NCI-H2029 treated with DMSO at 0.1 percent for 48 hours (cell line): ENCODE results near the gene PPP1R15B.

Source experiments
- DNase-seq: peaks from one replicate; lab custom pipeline; 2025; lab: John Stamatoyannopoulos, UW

Gene PPP1R15B

DNA sequence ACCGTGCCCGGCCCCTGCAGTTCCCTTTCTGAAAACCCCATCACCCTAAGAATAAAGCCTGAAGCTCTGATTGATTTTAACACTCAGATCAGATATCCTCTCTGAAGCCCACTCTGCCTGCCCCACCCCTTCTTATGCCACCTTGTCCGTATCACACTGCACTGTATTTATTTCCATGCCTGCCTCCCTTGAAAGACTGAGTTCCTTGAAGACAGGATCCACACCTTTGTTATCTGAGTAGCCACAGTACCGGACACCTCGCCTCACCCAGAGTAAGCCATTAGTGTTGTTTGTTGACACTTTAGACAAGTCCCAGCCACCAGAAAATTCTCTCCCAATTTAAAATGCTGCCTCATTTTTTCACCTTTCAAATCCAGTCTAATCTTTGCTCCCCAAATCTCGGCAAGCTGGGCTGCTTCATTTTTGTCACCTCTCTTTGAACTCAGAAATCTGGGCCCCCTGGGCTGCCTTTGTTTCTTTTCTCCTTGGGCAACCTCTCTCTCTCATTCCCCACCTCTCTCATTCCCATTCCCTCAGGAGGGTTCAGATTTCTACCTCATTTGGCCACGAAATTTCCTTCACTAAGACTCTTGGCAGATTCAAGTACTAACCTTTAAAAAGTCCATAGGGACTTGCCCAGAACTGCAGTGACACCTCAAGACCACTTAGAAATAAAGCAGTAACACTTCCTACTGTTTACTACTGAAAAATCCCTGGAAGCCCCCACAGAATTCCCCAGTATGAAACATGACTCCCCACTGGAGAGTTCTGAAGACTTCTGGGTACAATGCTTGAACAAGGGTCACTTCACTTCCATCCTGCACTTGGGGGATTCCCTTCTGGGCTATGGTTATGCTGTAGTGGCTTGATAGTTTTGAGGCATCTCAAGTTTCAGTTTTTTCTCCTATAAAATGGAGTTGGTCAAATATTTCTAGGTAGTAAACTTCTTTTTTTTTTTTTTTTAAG, 8.7 kb upstream of the PPP1R15B start:
- DNase-seq = no peak

DNA sequence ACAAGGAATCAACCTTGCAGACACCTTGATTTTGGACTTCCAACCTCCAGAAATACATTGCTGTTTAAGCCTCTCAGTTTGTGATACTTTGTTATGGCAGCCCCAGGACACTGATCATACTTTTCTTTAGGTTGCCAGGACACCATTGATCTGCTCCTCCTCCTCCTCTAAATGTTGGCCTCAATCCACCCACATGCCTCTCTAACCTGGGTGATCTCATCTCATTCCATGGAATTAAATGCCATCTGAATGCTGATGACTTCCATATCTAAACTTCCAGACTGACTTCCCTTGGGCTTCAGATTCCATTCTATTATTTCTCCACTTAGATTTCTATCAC, 7.4 kb upstream of the PPP1R15B start:
- peak; percentile 17 for DNase-seq

DNA sequence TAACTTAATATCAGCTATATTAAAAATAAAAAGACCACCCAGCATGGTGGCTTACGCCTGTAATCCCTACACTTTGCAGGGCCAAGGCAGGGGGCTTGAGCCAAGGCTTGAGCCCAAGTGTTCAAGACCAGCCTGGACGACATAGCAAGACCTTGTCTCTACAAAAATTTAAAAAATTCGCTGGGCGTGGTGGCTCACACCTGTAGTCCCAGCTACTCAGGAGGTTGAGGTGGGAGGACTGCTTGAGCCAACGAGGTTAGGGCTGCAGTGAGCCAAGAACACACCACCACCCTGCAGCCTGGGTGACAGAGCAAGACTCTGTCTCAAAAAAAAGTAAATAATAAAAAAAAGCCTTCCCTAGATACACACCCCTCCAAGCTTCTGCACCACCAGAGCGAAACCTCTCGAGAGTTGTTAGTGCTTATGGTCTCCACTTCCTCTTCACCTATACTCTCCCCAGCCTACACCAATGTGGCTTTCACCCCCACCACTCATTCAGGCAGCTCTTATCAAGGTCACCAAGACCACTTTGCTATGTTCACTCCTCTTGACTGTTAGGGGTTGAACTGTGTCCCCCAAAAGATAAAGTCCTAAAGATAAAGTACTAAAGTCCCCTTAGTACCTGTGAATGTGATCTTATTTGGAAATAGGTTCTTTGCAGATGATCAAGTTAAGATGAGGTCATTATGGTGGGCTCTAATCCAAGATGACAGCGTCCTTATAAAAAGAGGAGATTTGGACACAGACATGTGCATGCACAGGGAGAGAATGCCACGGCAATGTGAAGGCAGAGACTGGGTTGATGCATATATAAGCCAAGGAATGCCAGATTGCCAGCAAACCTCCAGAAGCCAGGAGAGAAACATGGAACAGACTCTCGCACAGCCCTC, 6.8 kb upstream of the PPP1R15B start:
- DNase-seq = peak; percentile 31

DNA sequence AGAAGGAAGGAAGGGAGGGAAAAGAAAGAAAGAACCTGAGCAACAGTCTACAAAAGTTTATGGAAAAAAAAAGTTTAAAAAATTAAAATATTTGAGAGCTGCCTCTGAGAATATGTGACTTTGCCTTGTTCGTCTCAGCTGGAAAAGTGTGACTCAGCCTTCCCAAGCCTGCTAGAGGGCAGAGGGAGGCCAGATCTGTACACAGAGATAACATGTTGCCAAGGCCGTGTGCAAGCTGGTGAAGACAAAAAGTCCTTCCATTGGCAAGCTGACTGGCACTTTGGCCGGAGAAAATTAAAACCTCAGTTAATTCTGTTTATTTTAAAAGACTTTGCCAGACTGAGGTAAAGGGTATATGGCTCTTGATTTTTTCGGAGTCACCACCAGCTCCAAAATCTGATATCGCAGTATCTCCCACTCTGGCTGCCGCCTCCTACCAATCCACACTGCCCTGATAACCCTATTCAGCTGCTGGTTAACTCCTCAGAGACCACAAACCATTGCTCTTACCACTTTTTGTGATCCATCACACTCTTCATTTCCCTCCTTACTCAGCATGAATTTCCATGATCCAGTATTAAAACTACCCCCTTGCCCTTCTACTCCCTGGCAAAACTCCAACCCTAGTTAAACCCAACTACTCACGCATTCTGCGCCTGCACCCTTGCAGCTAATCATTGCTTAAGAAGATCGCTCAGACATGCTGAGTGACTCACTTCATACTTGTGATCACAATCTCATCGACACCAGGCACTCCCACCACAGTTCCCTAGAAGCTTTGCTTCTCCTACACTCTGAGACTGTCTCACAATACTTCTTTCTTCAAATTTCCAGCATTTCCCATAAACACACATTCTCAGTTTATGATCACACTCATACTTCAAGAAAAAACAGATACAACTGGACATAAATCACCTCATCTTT, 5.7 kb upstream of the PPP1R15B start:
- DNase-seq = no peak

DNA sequence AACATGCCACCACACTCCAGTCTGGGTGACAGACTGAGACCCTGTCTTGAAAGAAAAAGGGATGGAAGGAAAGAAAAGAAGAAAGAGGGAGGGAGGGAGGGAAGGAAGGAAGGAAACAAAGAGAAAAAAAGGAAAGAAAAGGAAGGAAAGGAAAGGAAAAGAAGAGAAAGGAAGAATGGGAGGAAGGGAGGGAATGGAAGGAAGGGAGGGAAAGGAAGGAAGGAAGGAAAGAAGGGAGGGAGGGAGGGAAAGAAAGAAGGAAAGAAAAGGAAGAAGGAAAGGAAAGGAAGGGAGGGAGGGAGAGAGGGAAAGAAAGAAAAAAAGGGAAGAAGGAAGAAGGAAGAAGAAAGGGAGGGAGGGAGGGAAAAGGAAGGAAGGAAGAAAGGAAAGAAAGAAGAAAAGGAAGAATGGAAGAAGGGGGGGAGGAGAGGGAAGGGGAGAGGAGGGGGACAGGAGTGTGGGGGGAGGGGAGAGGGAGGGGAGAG, 5.0 kb upstream of the PPP1R15B start:
- no peak for DNase-seq

DNA sequence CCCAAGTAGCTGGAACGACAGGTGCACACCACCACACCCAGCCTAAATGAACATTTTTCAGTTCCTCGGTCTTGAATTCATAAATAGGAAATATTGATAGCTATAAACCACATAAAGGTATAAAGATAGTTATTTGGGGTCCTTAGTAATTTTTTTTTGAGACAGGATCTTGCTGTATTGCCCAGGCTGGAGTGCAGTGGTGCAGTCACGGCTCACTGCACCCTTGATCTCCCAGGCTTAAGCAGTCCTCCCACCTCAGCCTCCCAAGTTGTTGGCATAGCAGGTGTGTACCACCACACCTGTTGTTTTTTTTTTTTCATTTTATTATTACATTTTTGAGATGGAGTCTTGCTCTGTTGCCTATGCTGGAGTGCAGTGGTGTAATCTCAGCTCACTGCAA, 3.7 kb upstream of the PPP1R15B start:
- DNase-seq = no peak

DNA sequence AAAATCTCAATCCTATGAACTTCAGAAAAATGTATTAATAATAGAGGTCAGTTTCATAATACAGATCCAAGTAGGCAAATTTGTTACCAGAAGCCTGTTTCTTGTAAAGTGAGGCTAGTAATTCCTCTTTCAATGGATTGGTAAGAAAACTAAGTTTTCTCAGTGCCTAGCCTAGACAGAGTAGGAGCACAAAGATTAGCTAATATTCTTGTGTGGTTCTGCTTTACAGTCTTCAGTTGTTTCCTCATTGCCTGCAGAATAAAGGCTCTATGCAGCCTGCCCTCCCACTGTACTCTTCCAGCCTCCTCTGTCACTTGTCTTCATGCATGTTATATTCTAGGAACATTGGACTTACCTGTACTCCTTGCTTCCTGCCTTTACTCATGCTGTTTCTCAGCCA, 2.4 kb upstream of the PPP1R15B start:
- no peak for DNase-seq

DNA sequence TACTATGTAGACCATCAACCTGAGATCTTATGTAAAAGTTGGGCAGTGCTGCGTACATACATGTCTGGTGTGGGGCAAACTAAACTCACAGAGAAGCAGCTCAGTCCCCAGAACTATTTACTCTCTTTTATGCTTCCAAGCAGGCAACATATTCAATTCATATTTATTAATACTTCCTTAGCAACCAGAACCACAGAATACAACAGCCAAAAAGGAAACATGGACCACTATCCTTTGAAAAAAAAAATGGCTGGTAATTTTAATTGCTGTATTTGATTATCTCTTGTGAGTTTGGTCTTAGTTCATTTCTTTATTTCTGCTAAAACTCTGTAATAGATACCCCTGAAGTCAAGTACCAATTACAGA, 1.5 kb upstream of the PPP1R15B start:
- no peak for DNase-seq

DNA sequence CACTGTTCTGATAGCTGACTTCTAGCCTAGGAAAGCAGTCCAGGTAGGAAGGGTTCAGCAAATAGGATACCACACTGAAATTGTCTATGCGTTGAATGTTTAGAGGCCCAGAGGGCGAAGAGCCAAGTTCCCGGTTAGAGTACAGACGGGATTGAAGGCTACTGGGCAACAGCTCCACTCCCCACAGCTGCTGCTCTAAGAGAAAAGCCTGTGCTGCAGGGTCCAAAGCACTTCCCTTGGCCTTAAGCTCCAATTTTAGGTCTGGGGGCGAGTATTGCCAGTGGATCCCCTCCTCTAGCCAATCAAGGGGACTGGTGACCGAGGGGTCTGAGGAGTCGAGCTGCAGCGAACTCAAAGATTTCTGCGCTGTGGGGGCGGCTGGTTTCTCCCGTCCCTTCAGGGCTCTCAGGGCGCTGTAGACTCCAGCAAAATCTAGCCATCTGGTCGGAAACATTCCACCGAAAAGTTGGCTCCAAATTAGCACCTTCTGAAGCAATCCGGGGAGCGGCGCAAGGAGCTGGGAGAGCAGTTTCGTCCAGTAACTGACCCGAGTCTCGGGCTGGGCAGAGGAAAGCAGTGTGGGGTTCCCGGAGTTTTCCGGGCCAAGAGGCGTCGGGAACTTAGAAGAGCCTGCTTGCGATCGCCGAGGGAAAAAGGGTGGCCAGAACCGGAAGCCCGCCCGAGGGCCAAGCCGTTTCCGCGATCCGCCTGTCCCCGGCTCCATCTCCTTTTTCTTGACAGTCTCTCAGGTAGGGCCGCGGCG, 748 bp downstream of the PPP1R15B start:
- no peak for DNase-seq

DNA sequence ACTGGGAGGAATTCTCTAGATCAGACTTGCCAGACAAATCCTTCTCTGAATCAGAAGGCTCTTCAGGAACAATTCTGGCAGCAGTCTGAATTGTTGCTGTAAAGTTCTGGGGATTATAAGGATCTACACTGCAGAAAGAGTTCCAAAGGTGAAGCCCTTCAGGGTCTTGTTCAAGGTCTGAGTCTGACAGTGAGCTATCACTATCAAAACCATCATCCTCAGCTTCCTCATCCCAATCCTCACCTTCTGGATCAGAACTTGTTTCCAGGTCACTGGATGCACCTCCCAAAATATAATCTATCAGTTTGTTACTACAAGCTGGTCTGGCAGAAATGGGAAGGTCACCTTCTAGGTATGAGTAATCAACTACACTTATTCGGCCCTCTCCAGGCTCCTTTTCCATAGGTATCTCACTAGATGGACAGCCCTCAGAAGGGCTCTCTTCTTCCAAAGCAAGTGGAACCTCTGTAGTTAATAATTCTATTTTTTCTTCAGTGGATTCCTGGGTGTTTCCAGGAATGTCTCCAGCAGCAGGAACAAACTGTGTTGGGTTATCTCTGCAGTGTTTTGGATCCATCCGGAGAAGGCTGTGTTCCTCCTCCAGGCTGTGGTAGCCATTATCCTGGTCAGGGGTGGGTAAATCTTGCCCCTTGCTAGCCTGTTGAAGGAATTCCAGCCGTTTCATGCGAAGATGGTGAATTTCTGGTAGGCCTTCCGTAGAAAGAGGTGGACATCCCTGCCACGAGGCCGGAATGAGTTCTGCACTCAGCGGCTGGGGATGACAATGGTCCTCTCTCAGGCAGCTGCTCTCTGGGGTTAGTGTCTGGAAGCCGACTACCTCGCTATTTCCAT, 1.6 kb downstream of the PPP1R15B start:
- no peak for DNase-seq

DNA sequence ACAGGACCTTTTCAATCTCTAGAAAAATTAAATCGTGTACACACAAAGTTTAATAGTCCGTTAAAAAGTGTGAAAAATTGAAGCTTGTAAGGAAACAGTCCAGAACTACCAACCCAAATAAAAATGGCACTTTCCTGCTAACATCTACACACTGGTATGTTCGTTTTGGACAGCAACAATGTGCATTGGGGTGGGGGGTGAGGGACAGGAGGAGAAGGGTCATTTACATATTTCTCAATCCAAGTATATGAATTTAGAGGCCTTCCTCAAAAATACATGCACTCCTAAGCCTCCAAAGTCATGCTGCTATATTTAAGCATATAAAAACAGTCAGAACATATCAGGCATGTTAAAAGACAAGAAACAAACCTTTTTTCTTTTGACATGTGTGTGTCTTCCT, 2.5 kb downstream of the PPP1R15B start:
- no peak for DNase-seq

DNA sequence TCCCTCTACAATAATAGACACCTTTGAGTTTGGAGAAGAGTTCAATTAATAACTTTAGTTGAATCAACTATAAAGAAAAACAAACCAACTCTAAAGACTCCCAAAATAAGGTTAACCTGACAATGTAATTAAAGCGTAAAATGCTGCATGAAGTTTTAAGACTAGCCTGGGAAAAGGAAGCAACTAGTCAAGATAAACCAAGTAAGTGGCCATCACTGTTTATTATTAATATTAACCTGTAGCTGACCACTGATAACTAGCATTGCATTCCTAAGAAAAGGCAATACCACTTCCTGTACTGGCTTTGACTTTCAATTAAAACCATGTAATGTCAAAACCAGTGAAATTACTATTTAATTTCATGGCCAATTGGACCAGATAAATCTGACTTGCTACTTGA, 3.0 kb downstream of the PPP1R15B start:
- no peak for DNase-seq

DNA sequence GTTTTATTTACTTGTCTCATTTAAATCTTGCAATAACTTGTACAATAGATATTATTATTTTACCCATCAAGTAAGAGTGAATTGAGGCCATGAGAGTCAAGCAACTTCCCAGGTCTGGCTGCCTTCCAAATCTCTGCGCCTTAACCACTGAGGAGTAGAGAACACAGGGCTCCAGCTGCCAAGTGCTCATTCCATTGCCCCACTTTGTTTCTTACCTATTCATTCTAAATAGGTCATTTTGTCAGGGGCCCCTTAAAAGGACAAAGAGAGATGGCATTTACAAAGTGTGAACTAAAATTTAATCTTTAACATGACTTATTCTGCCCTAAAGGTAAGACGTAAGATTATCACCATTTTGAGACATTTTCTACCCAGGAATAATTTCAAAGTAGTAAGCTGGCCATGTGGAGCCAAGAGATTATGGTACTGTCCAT, 3.5 kb downstream of the PPP1R15B start:
- DNase-seq = peak; percentile 24

DNA sequence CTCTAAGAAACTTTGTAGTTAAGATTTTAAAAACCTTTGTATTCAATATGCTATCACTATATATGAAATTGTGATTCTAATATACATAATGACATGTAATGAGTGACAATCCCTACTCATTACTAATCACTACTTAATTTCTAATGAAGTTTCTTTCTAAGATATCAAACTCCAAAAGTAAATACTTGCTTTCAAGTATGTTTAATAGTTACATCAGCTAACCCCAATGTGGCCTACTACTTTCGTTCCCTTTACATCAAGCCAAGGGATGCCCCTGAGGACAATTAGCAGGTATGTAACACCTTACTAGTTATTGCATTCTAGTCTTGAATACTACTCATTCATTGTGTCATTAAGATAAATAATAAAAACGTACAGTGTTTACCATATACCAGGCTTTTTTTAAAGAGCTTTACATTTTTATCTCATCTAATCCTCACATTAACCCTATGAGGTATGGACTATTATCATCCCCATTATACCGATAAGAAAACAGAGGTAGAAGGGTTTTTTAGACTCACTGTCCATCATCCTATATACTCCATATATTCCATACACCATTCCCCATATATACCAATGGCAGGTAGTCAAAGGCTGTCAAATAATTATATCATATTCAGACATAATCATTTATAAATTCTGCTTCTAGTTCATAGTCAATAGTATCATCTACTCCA, 4.2 kb downstream of the PPP1R15B start:
- no peak for DNase-seq

DNA sequence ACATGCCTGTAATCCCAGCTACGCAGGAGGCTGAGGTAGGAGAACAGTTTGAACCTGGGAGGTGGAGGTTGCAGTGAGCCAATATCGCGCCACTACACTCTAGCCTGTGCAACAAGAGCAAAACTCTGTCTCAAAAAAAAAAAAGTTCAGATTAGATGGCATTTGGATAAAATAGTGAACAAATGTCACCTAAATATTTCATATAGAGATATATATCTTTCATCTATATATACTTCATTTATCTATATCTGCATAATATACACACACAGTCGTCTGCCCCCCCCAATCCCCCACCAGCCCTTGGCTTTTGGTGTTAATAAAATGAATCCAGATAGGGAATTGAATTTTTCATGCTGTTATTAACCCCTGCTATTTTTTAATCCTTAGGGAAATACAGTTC, 5.0 kb downstream of the PPP1R15B start:
- DNase-seq = no peak

DNA sequence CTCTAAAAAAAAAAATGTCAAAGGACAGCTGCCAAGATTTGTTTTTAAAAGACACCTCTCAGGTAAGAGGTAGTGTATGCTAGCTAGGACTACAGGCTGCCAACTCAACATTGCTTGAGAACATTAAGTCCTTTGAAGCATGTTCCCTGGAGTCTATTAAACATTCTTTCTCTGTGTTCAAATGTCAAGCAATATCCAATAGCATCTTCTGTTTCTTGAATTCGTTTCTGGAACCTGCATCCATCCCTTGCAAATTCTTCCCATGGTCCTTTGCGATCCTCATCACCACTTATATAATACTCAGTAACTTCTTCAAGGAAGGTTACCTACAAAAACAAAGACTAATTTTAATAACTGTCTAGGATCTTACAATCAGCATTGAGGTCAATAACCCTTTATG, 5.6 kb downstream of the PPP1R15B start:
- DNase-seq = no peak

DNA sequence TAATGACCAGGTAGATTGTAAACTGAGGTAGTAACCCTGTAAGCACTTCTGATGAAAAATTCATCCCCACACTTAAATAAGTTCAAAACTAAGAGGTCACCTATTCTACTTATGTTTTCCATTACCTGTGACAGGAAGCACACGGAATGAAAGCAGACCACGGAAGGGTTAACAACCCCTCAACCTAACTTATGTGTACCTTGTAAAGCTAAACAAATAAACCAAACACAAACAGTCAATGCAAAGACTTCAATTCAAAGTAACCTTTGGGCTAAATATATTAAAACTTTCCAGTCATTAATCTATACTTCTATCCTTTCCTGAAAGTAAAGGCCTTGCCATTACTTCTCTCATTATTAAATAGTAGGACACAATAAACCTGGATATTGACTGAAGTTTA, 7.0 kb downstream of the PPP1R15B start:
- no peak for DNase-seq

DNA sequence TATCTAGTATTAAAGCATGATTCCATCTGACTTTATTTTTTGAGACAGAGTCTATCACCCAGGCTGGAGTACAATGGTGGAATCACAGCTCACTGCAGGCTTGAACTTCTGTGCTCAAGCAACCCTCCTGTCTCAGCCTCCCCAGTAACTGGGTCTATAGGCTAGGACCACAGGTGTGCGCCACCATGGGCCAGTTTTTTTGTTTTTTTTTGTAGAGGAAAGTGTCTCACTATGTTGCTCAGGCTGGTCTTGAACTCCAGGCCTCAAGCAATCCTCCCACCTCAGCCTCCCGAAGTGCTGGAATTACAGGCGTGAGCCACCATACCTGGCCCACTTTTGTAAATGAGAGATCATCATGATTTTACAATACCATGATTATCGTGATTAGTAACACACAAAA, 9.2 kb downstream of the PPP1R15B start:
- DNase-seq = no peak

DNA sequence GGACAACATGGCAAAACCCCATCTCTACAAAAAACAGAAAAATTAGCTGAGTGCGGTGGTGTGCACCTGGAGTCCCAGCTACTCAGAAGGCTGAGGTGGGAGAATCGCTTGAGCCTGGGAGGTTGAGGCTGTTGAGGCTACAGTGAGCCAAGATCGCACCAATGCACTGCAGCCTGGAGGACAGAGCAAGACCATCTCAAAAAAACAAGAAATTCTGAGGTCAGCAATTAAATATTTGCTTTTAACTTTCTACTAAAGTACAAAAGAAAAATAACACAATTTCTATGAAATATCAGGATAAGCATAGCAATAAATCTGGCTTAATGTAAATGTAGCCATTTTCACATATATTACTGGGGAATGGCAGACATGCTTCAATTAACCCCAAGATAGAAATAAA, 9.9 kb downstream of the PPP1R15B start:
- no peak for DNase-seq
